Measurements from ENCODE around the gene HDAC10. TPM values are rescaled to one million over a fixed set of nuclear protein-coding genes. Genes with fewer than 3 reads are reported as not detected.

The HDAC10 gene
- total RNA-seq, 1 donor from 2014 or later, result 47.9 TPM

GRCh38 chr22:50286275-50286674 is 35.2 kb upstream of the HDAC10 start:
- no peaks in the 10 kb centered on the region for H3K27me3 ChIP-seq (ENCODE audit: low read depth)
- no peak overlapping the region for H3K27ac ChIP-seq
- H3K4me1 ChIP-seq, result peaks cover 21% of the 10 kb centered on the region
- DNase-seq (no peak), ATAC-seq (no peak)
- H3K9me3 ChIP-seq, result no peaks in the 10 kb centered on the region
- no peak for TF ChIP-seq CTCF (IDR thresholded peaks at IDR 0.05)
- no peak overlapping the region for H3K4me3 ChIP-seq
- peaks cover 95% of the 10 kb centered on the region for H3K36me3 ChIP-seq
- intact Hi-C loops (cut with DNase I), result no loop called here

- Histone ChIP-seq H3K4me3 (no peak overlapping the region), H3K36me3 (peaks cover 95% of the 10 kb centered on the region), H3K9me3 (no peaks in the 10 kb centered on the region), H3K27me3 (ENCODE audit: low read depth) (no peaks in the 10 kb centered on the region), H3K27ac (peak overlapping the region; percentile 24), H3K4me1 (peaks cover 18% of the 10 kb centered on the region)
- intact Hi-C loops (cut with DNase I), result no loop called here
- ATAC-seq (no peak), DNase-seq (no peak)
- TF ChIP-seq CTCF (IDR thresholded peaks at IDR 0.05), result no peak
Observed at GRCh38 chr22:50285568-50286229, 34.6 kb upstream of the HDAC10 start.

- intact Hi-C loops (cut with DNase I), result no loop called here
- TF ChIP-seq CTCF (IDR thresholded peaks at IDR 0.05), result no peak
- Histone ChIP-seq H3K27me3 (ENCODE audit: low read depth) (no peaks in the 10 kb centered on the region), H3K4me3 (no peak overlapping the region), H3K36me3 (peaks cover 95% of the 10 kb centered on the region), H3K4me1 (peaks cover 17% of the 10 kb centered on the region), H3K27ac (no peak overlapping the region), H3K9me3 (no peaks in the 10 kb centered on the region)
- DNase-seq, result no peak
- no peak for ATAC-seq
Observed at GRCh38 chr22:50284479-50284878, 33.4 kb upstream of the HDAC10 start.

- intact Hi-C loops (cut with DNase I), result no loop called here
- H3K9me3 ChIP-seq, result no peaks in the 10 kb centered on the region
- H3K4me3 ChIP-seq, result no peak overlapping the region
- H3K4me1 ChIP-seq, result peaks cover 17% of the 10 kb centered on the region
- H3K36me3 ChIP-seq, result peaks cover 95% of the 10 kb centered on the region
- no peak for DNase-seq
- no peaks in the 10 kb centered on the region for H3K27me3 ChIP-seq (ENCODE audit: low read depth)
- no peak for ATAC-seq
- no peak overlapping the region for H3K27ac ChIP-seq
- no peak for TF ChIP-seq CTCF (IDR thresholded peaks at IDR 0.05)
Observed at GRCh38 chr22:50283821-50284220, 32.8 kb upstream of the HDAC10 start.

- ATAC-seq (peak; percentile 91 to 94), DNase-seq (peak; percentile 89)
- Histone ChIP-seq H3K27me3 (ENCODE audit: low read depth) (no peaks in the 10 kb centered on the region), H3K4me1 (peaks cover 17% of the 10 kb centered on the region), H3K27ac (peak overlapping the region; percentile 64), H3K9me3 (no peaks in the 10 kb centered on the region), H3K4me3 (no peak overlapping the region), H3K36me3 (peaks cover 95% of the 10 kb centered on the region)
- intact Hi-C loops (cut with DNase I), result no loop called here
- TF ChIP-seq CTCF (IDR thresholded peaks at IDR 0.05), result no peak
Observed at GRCh38 chr22:50282361-50283155, 31.5 kb upstream of the HDAC10 start.

Measured in lower lobe of right lung (tissue), 2 donors.